Uterus (tissue), 4 donors: ENCODE data around the gene ALDH16A1. TPM values are rescaled to one million over a fixed set of nuclear protein-coding genes. Genes with fewer than 3 reads are reported as not detected.

ENCODE experiments used
- DNase-seq, 2 donors: peaks; one replicate each; pipeline ENCODE4 v3.0.0-alpha.2; 2019 to 2020
- H3K27ac ChIP-seq, 2 donors: fragments of 200-600 bp; sonication (generic); 1 replicate in 1 of 2; 2 replicates in 1 of 2; pipeline ENCODE4 v1.5.1; 2016 to 2018
- H3K27me3 ChIP-seq, 2 donors: fragments of 200-600 bp; sonication (generic); one replicate each; pipeline ENCODE4 v1.5.1; 2018 to 2019; ENCODE audit warnings: control low read depth in 1 of 2
- H3K36me3 ChIP-seq, 2 donors: fragments of 200-600 bp; sonication (generic); one replicate each; pipeline ENCODE4 v1.5.1; 2019; ENCODE audit warnings: control low read depth in 1 of 2
- H3K4me1 ChIP-seq, 2 donors: fragments of 200-600 bp; sonication (generic); one replicate each; pipeline ENCODE4 v1.5.1; 2018 to 2019; ENCODE audit warnings: control low read depth in 1 of 2
- H3K4me3 ChIP-seq, 2 donors: fragments of 200-600 bp; sonication (generic); 1 replicate in 1 of 2; 2 replicates in 1 of 2; pipeline ENCODE4 v1.5.1; 2018 to 2019; ENCODE audit warnings: mild to moderate bottlenecking in 1 of 2
- H3K9me3 ChIP-seq, 2 donors: fragments of 200-600 bp; sonication (generic); one replicate each; pipeline ENCODE4 v1.5.1; 2019; ENCODE audit warnings: control low read depth in 1 of 2
- CTCF ChIP-seq, 4 experiments: fragments of 200-600 bp in 2 of 4; fragments of 450-650 bp in 2 of 4; sonication (generic) in 2 of 4; IDR thresholded peaks; one replicate each; pipeline ENCODE4 v1.5.1; 2016 to 2019; ENCODE audit warnings: antibody characterized with exemption in 4 of 4, mild to moderate bottlenecking in 2 of 4, moderate library complexity in 1 of 4
- POLR2A ChIP-seq, 2 donors: fragments of 450-650 bp; IDR thresholded peaks; one replicate each; pipeline ENCODE4 v1.6.1; 2016; ENCODE audit warnings: antibody characterized with exemption in 2 of 2, mild to moderate bottlenecking in 1 of 2, moderate library complexity in 1 of 2
- intact Hi-C: fragments of 100-400 bp; cut with DNase I; formaldehyde crosslinking; loops from one replicate; pipeline ENCODE4 v1.15.1; 2023; ENCODE audit warnings: low total_unique reads
- total RNA-seq, 4 donors: library from RNA; depleted of rRNA in 3 of 4; stranded (reverse); fragments of >200 nt in 3 of 4; gene quantifications; one replicate each; pipeline versions ENCODE4 v1.1.0 to v1.2.4, GENCODE V29; 2014 to 2023
- donor health status: DM: yes; HTN: yes; CAD: no.

The ALDH16A1 gene
- total RNA-seq, 4 donors from 2014 or later: 13.5 to 40.8 (median 34.5) TPM

GRCh38 chr19:49420227-49420626 lies 32.8 kb upstream of the ALDH16A1 start:
- no peak for DNase-seq

GRCh38 chr19:49421039-49421877 lies 31.8 kb upstream of the ALDH16A1 start:
- DNase-seq: peak in 1 of 2 donors; percentile 52
- Histone ChIP-seq H3K4me1 (peaks cover 0 to 17% of the 10 kb centered on the region in 2 donors), H3K36me3 (no peaks in the 10 kb centered on the region), H3K9me3 (no peaks in the 10 kb centered on the region), H3K4me3 (no peak overlapping the region), H3K27ac (no peak overlapping the region), H3K27me3 (peaks cover 31 to 56% of the 10 kb centered on the region in 2 donors)
- TF ChIP-seq CTCF (IDR thresholded peaks at IDR 0.05) (no peak), POLR2A (IDR thresholded peaks at IDR 0.05) (no peak)
- intact Hi-C loops: no loop called here

More at GRCh38 chr19:49420227-49420626, 32.8 kb upstream of the ALDH16A1 start:
- H3K27ac ChIP-seq: no peak overlapping the region
- no peak for TF ChIP-seq POLR2A (IDR thresholded peaks at IDR 0.05)
- no peak for TF ChIP-seq CTCF (IDR thresholded peaks at IDR 0.05)
- no peak overlapping the region for H3K4me3 ChIP-seq
- no peaks in the 10 kb centered on the region for H3K9me3 ChIP-seq
- peaks cover 31 to 46% of the 10 kb centered on the region in 2 donors for H3K27me3 ChIP-seq
- H3K36me3 ChIP-seq: no peaks in the 10 kb centered on the region
- H3K4me1 ChIP-seq: peaks cover 0 to 17% of the 10 kb centered on the region in 2 donors
- intact Hi-C loops: no loop called here

- no peak for TF ChIP-seq POLR2A (IDR thresholded peaks at IDR 0.05)
- TF ChIP-seq CTCF (IDR thresholded peaks at IDR 0.05): no peak
- DNase-seq: no peak
- no peak overlapping the region for H3K4me3 ChIP-seq
- intact Hi-C loops: no loop called here
- H3K36me3 ChIP-seq: no peaks in the 10 kb centered on the region
- no peaks in the 10 kb centered on the region for H3K9me3 ChIP-seq
- peaks cover 31 to 62% of the 10 kb centered on the region in 2 donors for H3K27me3 ChIP-seq
- no peak overlapping the region for H3K27ac ChIP-seq
- H3K4me1 ChIP-seq: peaks cover 0 to 17% of the 10 kb centered on the region in 2 donors
Measured at GRCh38 chr19:49421878-49422202, 31.2 kb upstream of the ALDH16A1 start.

- intact Hi-C loops: no loop called here
- Histone ChIP-seq H3K27ac (no peak overlapping the region), H3K36me3 (no peaks in the 10 kb centered on the region), H3K4me3 (no peak overlapping the region), H3K4me1 (peaks cover 0 to 17% of the 10 kb centered on the region in 2 donors), H3K27me3 (peaks cover 33 to 69% of the 10 kb centered on the region in 2 donors), H3K9me3 (no peaks in the 10 kb centered on the region)
- no peak for DNase-seq
- TF ChIP-seq CTCF (IDR thresholded peaks at IDR 0.05) (no peak), POLR2A (IDR thresholded peaks at IDR 0.05) (no peak)
Measured at GRCh38 chr19:49422407-49423070, 30.5 kb upstream of the ALDH16A1 start.
